ENCODE results near the gene CXorf65. TPM values are rescaled to one million over a fixed set of nuclear protein-coding genes. Genes with fewer than 3 reads are reported as not detected.
A peak's percentile ranks its signal among the peaks of the same experiment; 100 is the strongest.

Gene CXorf65
- polyA plus RNA-seq (ENCODE audit: low read depth in 6 of 6), result 1 to 10 TPM in 5 of 6 donors, under 1 TPM in 1; 0.46 to 6.2 (median 2.0) TPM

- Mint-ChIP-seq H3K4me1 (peaks cover 62 to 83% (median 82%) of the 10 kb centered on the region in 3 donors), H3K4me3 (peak within 1 kb of the TSS; percentile 67 to 95 (median 82)), H3K27me3 (peaks cover 0 to 8% (median 0%) of the 10 kb centered on the region in 3 donors), H3K36me3 (peaks cover 7 to 16% of the 10 kb centered on the region in 2 donors), H3K9me3 (peaks cover 0 to 4% (median 0%) of the 10 kb centered on the region in 7 donors), H3K27ac (peak within 1 kb of the TSS; percentile 78 to 98 (median 89))
- ATAC-seq (ENCODE audit: low read depth in 2 of 2) (no peak), DNase-seq (no peak)
These were observed at the start of gene CXorf65 for GRCh38 chrX:71106427-71106826. Gene CXorf65 (minus strand): TSS chrX:71106740. CDS start chrX:71106556, 184 bp downstream.

- peak overlapping the region in 2 of 6 donors; percentile 86 to 97 for H3K27ac Mint-ChIP-seq
- H3K27me3 Mint-ChIP-seq, result no peaks in the 10 kb centered on the region
- H3K4me3 Mint-ChIP-seq, result no peak overlapping the region
- H3K4me1 Mint-ChIP-seq, result peaks cover 11 to 33% (median 19%) of the 10 kb centered on the region in 3 donors
- DNase-seq (no peak), ATAC-seq (ENCODE audit: low read depth in 2 of 2) (no peak)
- peaks cover 0 to 2% (median 0%) of the 10 kb centered on the region in 7 donors for H3K9me3 Mint-ChIP-seq
- H3K36me3 Mint-ChIP-seq, result no peaks in the 10 kb centered on the region
These were observed 48.1 kb upstream of the CXorf65 start for GRCh38 chrX:71154641-71155040.

GRCh38 chrX:71154196-71154595 lies 47.7 kb upstream of the CXorf65 start:
- H3K27ac Mint-ChIP-seq, result peak overlapping the region in 1 of 6 donors; percentile 86
- no peak for DNase-seq
- H3K9me3 Mint-ChIP-seq, result peaks cover 0 to 2% (median 0%) of the 10 kb centered on the region in 7 donors
- ATAC-seq (ENCODE audit: low read depth in 2 of 2), result no peak
- peak overlapping the region in 1 of 8 donors; percentile 33 for H3K4me3 Mint-ChIP-seq
- no peaks in the 10 kb centered on the region for H3K36me3 Mint-ChIP-seq
- no peaks in the 10 kb centered on the region for H3K27me3 Mint-ChIP-seq
- H3K4me1 Mint-ChIP-seq, result peaks cover 10 to 33% (median 19%) of the 10 kb centered on the region in 3 donors

- Mint-ChIP-seq H3K27me3 (no peaks in the 10 kb centered on the region), H3K4me1 (peaks cover 8 to 26% (median 21%) of the 10 kb centered on the region in 3 donors), H3K9me3 (peaks cover 0 to 2% (median 0%) of the 10 kb centered on the region in 7 donors), H3K4me3 (no peak overlapping the region), H3K36me3 (no peaks in the 10 kb centered on the region), H3K27ac (no peak overlapping the region)
- no peak for ATAC-seq (ENCODE audit: low read depth in 2 of 2)
- no peak for DNase-seq
These were observed 44.8 kb upstream of the CXorf65 start for GRCh38 chrX:71151366-71151765.

- no peaks in the 10 kb centered on the region for H3K27me3 Mint-ChIP-seq
- no peaks in the 10 kb centered on the region for H3K36me3 Mint-ChIP-seq
- H3K4me1 Mint-ChIP-seq, result peaks cover 16 to 21% (median 19%) of the 10 kb centered on the region in 3 donors
- peak overlapping the region in 1 of 6 donors; percentile 83 for H3K27ac Mint-ChIP-seq
- H3K4me3 Mint-ChIP-seq, result peak overlapping the region in 1 of 8 donors; percentile 31
- no peak for ATAC-seq (ENCODE audit: low read depth in 2 of 2)
- DNase-seq, result no peak
- H3K9me3 Mint-ChIP-seq, result peaks cover 0 to 2% (median 0%) of the 10 kb centered on the region in 7 donors
These were observed 41.7 kb upstream of the CXorf65 start for GRCh38 chrX:71148278-71148663.

- Mint-ChIP-seq H3K4me1 (peaks cover 13 to 19% (median 16%) of the 10 kb centered on the region in 3 donors), H3K27ac (peak overlapping the region in 2 of 6 donors; percentile 83 to 84), H3K36me3 (no peaks in the 10 kb centered on the region), H3K27me3 (no peaks in the 10 kb centered on the region), H3K9me3 (peaks cover 0 to 2% (median 0%) of the 10 kb centered on the region in 7 donors), H3K4me3 (peak overlapping the region in 2 of 8 donors; percentile 31 to 49)
- DNase-seq (no peak), ATAC-seq (ENCODE audit: low read depth in 2 of 2) (no peak)
These were observed 41.1 kb upstream of the CXorf65 start for GRCh38 chrX:71147496-71148277.

- Mint-ChIP-seq H3K27me3 (no peaks in the 10 kb centered on the region), H3K4me3 (peak within 1 kb of the TSS in 7 of 8 donors; percentile 5 to 86 (median 62)), H3K4me1 (peaks cover 12 to 19% (median 16%) of the 10 kb centered on the region in 3 donors), H3K27ac (peak within 1 kb of the TSS in 5 of 6 donors; percentile 73 to 94 (median 81)), H3K36me3 (no peaks in the 10 kb centered on the region), H3K9me3 (no peaks in the 10 kb centered on the region)
- DNase-seq (no peak), ATAC-seq (ENCODE audit: low read depth in 2 of 2) (no peak)
These were observed 38.1 kb upstream of the CXorf65 start, which contains the start of gene NLGN3 for GRCh38 chrX:71144651-71145050. Gene NLGN3 (plus strand): TSS chrX:71144841. CDS start chrX:71147750, 2,909 bp downstream.

GRCh38 chrX:71143508-71143907 lies 37.0 kb upstream of the CXorf65 start:
- Mint-ChIP-seq H3K27ac (no peak overlapping the region), H3K4me1 (peaks cover 12 to 19% (median 16%) of the 10 kb centered on the region in 3 donors), H3K4me3 (peak overlapping the region in 1 of 8 donors; percentile 49), H3K9me3 (peaks cover 0 to 1% (median 0%) of the 10 kb centered on the region in 7 donors), H3K27me3 (no peaks in the 10 kb centered on the region), H3K36me3 (peaks cover 0 to 7% of the 10 kb centered on the region in 2 donors)
- DNase-seq (no peak), ATAC-seq (ENCODE audit: low read depth in 2 of 2) (no peak)

GRCh38 chrX:71140440-71140839 lies 33.9 kb upstream of the CXorf65 start:
- Mint-ChIP-seq H3K4me3 (no peak overlapping the region), H3K36me3 (peaks cover 0 to 15% of the 10 kb centered on the region in 2 donors), H3K4me1 (peaks cover 5 to 8% (median 6%) of the 10 kb centered on the region in 3 donors), H3K27me3 (no peaks in the 10 kb centered on the region), H3K27ac (no peak overlapping the region), H3K9me3 (peaks cover 0 to 1% (median 0%) of the 10 kb centered on the region in 7 donors)
- ATAC-seq (ENCODE audit: low read depth in 2 of 2) (no peak), DNase-seq (no peak)

- ATAC-seq (ENCODE audit: low read depth in 2 of 2), result no peak
- peaks cover 0 to 1% (median 0%) of the 10 kb centered on the region in 7 donors for H3K9me3 Mint-ChIP-seq
- peaks cover 6 to 12% (median 9%) of the 10 kb centered on the region in 3 donors for H3K4me1 Mint-ChIP-seq
- no peak overlapping the region for H3K4me3 Mint-ChIP-seq
- DNase-seq, result no peak
- H3K27ac Mint-ChIP-seq, result no peak overlapping the region
- H3K27me3 Mint-ChIP-seq, result no peaks in the 10 kb centered on the region
- H3K36me3 Mint-ChIP-seq, result peaks cover 7 to 24% of the 10 kb centered on the region in 2 donors
These were observed 25.0 kb upstream of the CXorf65 start for GRCh38 chrX:71131510-71131909.

GRCh38 chrX:71128915-71129765 lies 22.6 kb upstream of the CXorf65 start:
- ATAC-seq (ENCODE audit: low read depth in 2 of 2) (peak; percentile 87 to 94), DNase-seq (peak; percentile 65)
- peak overlapping the region in 1 of 8 donors; percentile 1 for H3K4me3 Mint-ChIP-seq
- H3K27ac Mint-ChIP-seq, result peak overlapping the region; percentile 51 to 95 (median 76)
- H3K27me3 Mint-ChIP-seq, result no peaks in the 10 kb centered on the region
- H3K9me3 Mint-ChIP-seq, result peaks cover 0 to 3% (median 0%) of the 10 kb centered on the region in 7 donors
- peaks cover 7 to 22% of the 10 kb centered on the region in 2 donors for H3K36me3 Mint-ChIP-seq
- peaks cover 6 to 15% (median 12%) of the 10 kb centered on the region in 3 donors for H3K4me1 Mint-ChIP-seq

GRCh38 chrX:71128166-71128833 lies 21.8 kb upstream of the CXorf65 start:
- Mint-ChIP-seq H3K4me3 (no peak overlapping the region), H3K27me3 (no peaks in the 10 kb centered on the region), H3K27ac (peak overlapping the region in 4 of 6 donors; percentile 34 to 95 (median 74)), H3K36me3 (peaks cover 7 to 22% of the 10 kb centered on the region in 2 donors), H3K4me1 (peaks cover 6 to 15% (median 12%) of the 10 kb centered on the region in 3 donors), H3K9me3 (peaks cover 0 to 3% (median 0%) of the 10 kb centered on the region in 7 donors)
- DNase-seq (no peak), ATAC-seq (ENCODE audit: low read depth in 2 of 2) (no peak)
